Measurements from ENCODE around the gene RECQL. TPM values are rescaled to one million over a fixed set of nuclear protein-coding genes. Genes with fewer than 3 reads are reported as not detected.

The RECQL gene
- polyA plus RNA-seq, 3 donors, result 16.0 to 21.7 (median 18.6) TPM

- H2AFZ ChIP-seq (ENCODE audit: insufficient read depth, low read depth, low read length, poor library complexity, severe bottlenecking), result no peak overlapping the region
- no peak overlapping the region for H3K4me3 Mint-ChIP-seq
- no peak overlapping the region for H3K27ac ChIP-seq (ENCODE audit: low read depth in 1 of 2, low read length in 2 of 2)
- no peak overlapping the region for H3K4me2 ChIP-seq (replicated peaks; ENCODE audit: extremely low read depth, low read length, poor library complexity, severe bottlenecking)
- H3K4me1 ChIP-seq (ENCODE audit: control insufficient read depth in 1 of 2, insufficient read depth in 2 of 2, low read length in 2 of 2), result no peaks in the 10 kb centered on the region
- no peaks in the 10 kb centered on the region for H3K36me3 Mint-ChIP-seq
- no peak overlapping the region for H3K9ac ChIP-seq (ENCODE audit: insufficient read depth, low read length, poor library complexity, severe bottlenecking)
- no peak for TF ChIP-seq CTCF (IDR thresholded peaks at IDR 0.05)
- no peak overlapping the region for H3K4me3 ChIP-seq (replicated peaks in 1 of 3; ENCODE audit: low read depth in 2 of 3, low read length in 3 of 3)
- H3K27me3 Mint-ChIP-seq (ENCODE audit: low read depth in 3 of 3), result peaks cover 0 to 3% (median 2%) of the 10 kb centered on the region in 3 donors
- no peaks in the 10 kb centered on the region for H3K9me3 ChIP-seq (replicated peaks in 1 of 2; ENCODE audit: control insufficient read depth in 1 of 2, insufficient read depth in 1 of 2, low read length in 2 of 2)
- H3K27ac Mint-ChIP-seq, result no peak overlapping the region
- 100% methylated on average over 1 of the region's 6 CpGs for WGBS (ENCODE audit: insufficient coverage)
- H3K36me3 ChIP-seq (replicated peaks in 1 of 2; ENCODE audit: control insufficient read depth in 1 of 2, insufficient read depth in 2 of 2, low read length in 2 of 2), result no peaks in the 10 kb centered on the region
- no peaks in the 10 kb centered on the region for H4K20me1 ChIP-seq (ENCODE audit: insufficient read depth, low read length)
- no peaks in the 10 kb centered on the region for H3K27me3 ChIP-seq (ENCODE audit: control insufficient read depth in 2 of 2, insufficient read depth in 2 of 2, low read length in 2 of 2)
- no peaks in the 10 kb centered on the region for H3K4me1 Mint-ChIP-seq
- intact Hi-C loops (cut with micrococcal nuclease), result no loop called here
- no peaks in the 10 kb centered on the region for H3K9me3 Mint-ChIP-seq
- no peaks in the 10 kb centered on the region for H3K79me2 ChIP-seq (ENCODE audit: insufficient read depth, low read length)
- DNase-seq, result no peak
Observed at GRCh38 chr12:21541773-21542172, 40.3 kb upstream of the RECQL start.

GRCh38 chr12:21539797-21540196, 38.4 kb upstream of the RECQL start:
- H3K4me1 Mint-ChIP-seq, result no peaks in the 10 kb centered on the region
- Histone ChIP-seq H3K4me1 (ENCODE audit: control insufficient read depth in 1 of 2, insufficient read depth in 2 of 2, low read length in 2 of 2) (no peaks in the 10 kb centered on the region), H2AFZ (ENCODE audit: insufficient read depth, low read depth, low read length, poor library complexity, severe bottlenecking) (no peak overlapping the region), H3K4me2 (replicated peaks; ENCODE audit: extremely low read depth, low read length, poor library complexity, severe bottlenecking) (no peak overlapping the region), H3K4me3 (replicated peaks in 1 of 3; ENCODE audit: low read depth in 2 of 3, low read length in 3 of 3) (no peak overlapping the region), H3K27ac (ENCODE audit: low read depth in 1 of 2, low read length in 2 of 2) (no peak overlapping the region), H3K79me2 (ENCODE audit: insufficient read depth, low read length) (no peaks in the 10 kb centered on the region), H3K36me3 (replicated peaks in 1 of 2; ENCODE audit: control insufficient read depth in 1 of 2, insufficient read depth in 2 of 2, low read length in 2 of 2) (no peaks in the 10 kb centered on the region), H3K9me3 (replicated peaks in 1 of 2; ENCODE audit: control insufficient read depth in 1 of 2, insufficient read depth in 1 of 2, low read length in 2 of 2) (no peaks in the 10 kb centered on the region), H3K9ac (ENCODE audit: insufficient read depth, low read length, poor library complexity, severe bottlenecking) (no peak overlapping the region), H4K20me1 (ENCODE audit: insufficient read depth, low read length) (no peaks in the 10 kb centered on the region), H3K27me3 (ENCODE audit: control insufficient read depth in 2 of 2, insufficient read depth in 2 of 2, low read length in 2 of 2) (no peaks in the 10 kb centered on the region)
- H3K4me3 Mint-ChIP-seq, result no peak overlapping the region
- H3K9me3 Mint-ChIP-seq, result no peaks in the 10 kb centered on the region
- TF ChIP-seq CTCF (IDR thresholded peaks at IDR 0.05), result no peak
- no peaks in the 10 kb centered on the region for H3K36me3 Mint-ChIP-seq
- H3K27ac Mint-ChIP-seq, result no peak overlapping the region
- DNase-seq, result no peak
- intact Hi-C loops (cut with micrococcal nuclease), result no loop called here
- peaks cover 0 to 3% (median 2%) of the 10 kb centered on the region in 3 donors for H3K27me3 Mint-ChIP-seq (ENCODE audit: low read depth in 3 of 3)

Measured in CD14-positive monocyte (primary cell).